GM18511 (cell line): ENCODE results near the gene MCTP1.

ENCODE experiments used
- ATAC-seq: cut with Tn5 transposase; IDR thresholded peaks from one replicate; pipeline ENCODE4 v1.9.1; 2021; ENCODE audit warnings: mild to moderate bottlenecking, moderate library complexity; ENCODE audit not compliant: unreplicated experiment

MCTP1 gene

DNA sequence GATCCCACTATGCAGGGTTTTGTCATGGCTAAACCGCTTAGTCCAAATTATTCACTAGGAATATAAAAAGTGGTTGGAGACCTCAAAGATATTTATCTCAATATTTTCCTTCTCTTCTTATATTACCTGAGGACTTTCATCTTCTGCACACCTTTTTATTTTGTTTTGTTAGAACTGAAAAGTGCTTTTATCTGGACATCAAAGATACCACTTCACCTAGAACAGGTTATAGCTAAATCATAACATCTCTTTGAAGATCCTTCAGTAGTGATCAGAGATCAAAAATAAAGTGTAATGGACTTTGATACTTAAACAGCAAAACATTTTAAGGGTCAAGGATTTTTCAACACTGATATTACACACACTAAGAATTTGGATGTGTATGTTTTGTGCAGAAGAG, 160.2 kb downstream of the MCTP1 start:
- ATAC-seq: no peak

GRCh38 chr5:95124101-95124500, 160.8 kb downstream of the MCTP1 start:
- no peak for ATAC-seq

GRCh38 chr5:95114902-95115301, 170.0 kb downstream of the MCTP1 start:
- ATAC-seq: no peak

- ATAC-seq: no peak
These were observed 170.6 kb downstream of the MCTP1 start for GRCh38 chr5:95114305-95114704.

- no peak for ATAC-seq
These were observed 171.4 kb downstream of the MCTP1 start for GRCh38 chr5:95113489-95113888.

- no peak for ATAC-seq
These were observed 173.8 kb downstream of the MCTP1 start for GRCh38 chr5:95111141-95111540.

DNA sequence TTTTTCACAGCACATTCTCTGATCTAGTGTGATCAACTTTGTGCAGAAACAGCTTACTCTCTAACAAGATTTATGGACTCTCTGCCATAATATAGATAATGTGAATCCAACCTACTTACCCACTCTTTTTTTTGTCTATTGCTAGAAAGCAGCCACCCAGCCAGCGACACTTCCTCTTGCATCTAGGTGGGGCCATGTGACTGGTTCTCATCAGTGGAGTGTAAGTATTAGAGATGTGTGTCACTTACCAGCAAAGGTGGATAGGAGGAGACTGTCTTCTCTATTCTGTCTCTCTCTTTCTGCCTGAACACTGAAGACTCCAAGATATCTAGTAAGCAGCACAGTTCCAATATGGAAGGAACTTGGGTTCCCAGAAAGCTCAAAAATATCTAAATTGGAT, 174.8 kb downstream of the MCTP1 start:
- no peak for ATAC-seq

DNA sequence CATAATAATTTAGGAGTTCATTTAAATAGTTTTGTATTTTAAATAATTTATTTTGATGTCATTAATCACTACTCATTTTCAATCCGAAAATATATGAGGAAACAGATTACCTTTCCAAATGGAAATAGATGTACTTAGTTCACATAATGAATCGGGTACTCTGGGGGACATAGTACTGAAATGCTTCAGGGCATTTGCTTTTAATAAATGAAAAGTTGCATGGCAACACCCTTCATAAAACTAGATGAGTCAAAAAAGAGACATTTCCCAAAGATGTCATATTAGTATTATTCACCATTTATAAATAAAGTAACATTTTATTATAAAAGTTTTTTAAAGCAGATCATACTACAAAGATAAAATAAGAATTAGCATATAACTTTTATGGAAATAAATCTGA, 177.8 kb downstream of the MCTP1 start:
- ATAC-seq: no peak

GRCh38 chr5:95105638-95106037, 179.3 kb downstream of the MCTP1 start:
- ATAC-seq: no peak

- peak; percentile 97 for ATAC-seq
These were observed 182.2 kb downstream of the MCTP1 start for GRCh38 chr5:95102687-95103086.

GRCh38 chr5:95102080-95102479, 182.8 kb downstream of the MCTP1 start:
- peak; percentile 38 for ATAC-seq

- no peak for ATAC-seq
These were observed 184.3 kb downstream of the MCTP1 start for GRCh38 chr5:95100551-95100950.

- ATAC-seq: no peak
These were observed 186.9 kb downstream of the MCTP1 start for GRCh38 chr5:95098012-95098411.

GRCh38 chr5:95093211-95093610, 191.7 kb downstream of the MCTP1 start:
- ATAC-seq: no peak

- ATAC-seq: no peak
These were observed 194.1 kb downstream of the MCTP1 start for GRCh38 chr5:95090774-95091173.

- ATAC-seq: peak; percentile 85
These were observed 197.0 kb downstream of the MCTP1 start for GRCh38 chr5:95087816-95088317.

DNA sequence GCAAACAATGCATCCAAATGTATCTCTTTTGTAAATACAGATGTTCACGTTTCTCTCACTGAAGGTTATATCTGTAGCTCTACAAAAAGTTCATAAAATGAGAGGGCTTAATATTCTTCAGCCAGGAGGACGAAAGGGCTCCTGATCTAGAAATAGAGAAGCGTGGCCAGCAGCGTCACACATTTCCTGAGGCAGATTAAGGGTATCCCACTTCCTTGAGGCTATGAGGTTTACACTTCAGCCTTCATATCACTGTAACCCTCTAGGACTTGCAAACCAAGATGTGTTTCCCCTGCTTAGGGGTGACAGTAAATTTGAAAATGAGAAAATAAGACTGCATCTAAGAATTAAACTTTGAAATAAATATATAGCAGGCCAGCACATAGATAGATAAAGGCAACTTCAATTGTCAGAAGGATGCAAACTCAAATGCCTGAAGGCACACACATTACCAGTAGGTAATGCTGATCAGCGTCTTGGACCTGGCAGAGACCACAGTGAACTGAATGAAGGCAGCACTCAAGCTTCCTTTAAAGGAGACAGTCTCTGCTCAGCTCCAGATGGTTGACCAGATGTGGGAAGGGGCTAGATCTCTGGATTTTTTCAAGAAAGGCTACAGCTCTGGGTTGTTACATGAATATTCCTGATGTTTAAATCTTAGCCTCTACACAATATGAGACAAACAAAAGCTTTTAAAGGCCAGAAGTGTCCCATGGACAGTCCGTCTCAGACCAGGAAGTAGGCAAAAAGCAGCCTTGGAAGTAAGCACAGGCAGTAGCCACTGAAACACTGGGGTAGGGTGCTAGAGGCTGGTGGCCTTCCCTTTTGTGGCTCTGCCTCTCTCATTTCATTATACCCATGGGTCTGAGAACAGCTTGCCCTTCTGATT, 197.7 kb downstream of the MCTP1 start:
- ATAC-seq: peak; percentile 56

GRCh38 chr5:95084757-95085156, 200.1 kb downstream of the MCTP1 start:
- ATAC-seq: no peak

DNA sequence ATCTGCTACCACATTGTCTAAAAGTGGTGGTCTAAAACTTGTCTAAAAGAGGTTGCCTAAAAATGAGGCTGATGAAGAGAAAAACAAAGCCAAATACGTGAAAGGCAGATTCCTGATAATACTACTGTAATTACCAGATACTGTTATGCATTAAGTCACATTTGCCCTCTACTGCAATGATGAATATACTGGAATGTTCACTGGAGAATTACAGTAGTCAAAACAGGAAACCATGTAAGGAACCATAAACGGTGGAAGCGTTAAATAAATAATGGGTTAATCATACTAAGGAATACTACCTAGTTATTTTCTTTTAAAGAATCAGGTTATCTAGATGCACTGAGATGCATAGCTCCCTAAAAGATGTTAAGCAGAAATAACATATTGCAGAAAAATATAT, 201.3 kb downstream of the MCTP1 start:
- ATAC-seq: no peak

GRCh38 chr5:95081982-95082381, 202.9 kb downstream of the MCTP1 start:
- ATAC-seq: peak; percentile 8

DNA sequence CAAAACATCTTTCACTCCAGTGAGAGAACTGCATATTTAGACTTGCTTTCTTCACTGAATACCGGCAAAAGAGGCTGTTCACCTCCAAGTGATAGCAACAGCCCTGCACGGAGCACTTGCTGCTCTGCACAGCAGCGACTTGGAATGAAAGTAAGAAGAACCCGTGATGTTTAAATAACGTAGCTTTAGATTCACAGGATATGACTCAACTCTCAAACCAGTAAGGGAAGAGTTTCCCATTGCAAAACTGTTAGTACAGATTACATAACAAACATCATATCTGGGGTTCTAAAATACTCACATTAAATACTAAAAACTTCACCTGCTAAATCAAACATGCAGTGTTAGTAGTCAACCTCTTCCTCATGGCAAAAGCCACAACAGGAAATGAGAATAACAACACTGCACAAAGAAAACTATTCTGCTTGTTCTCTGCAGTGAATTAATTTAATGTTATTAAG, 203.4 kb downstream of the MCTP1 start:
- ATAC-seq: peak; percentile 88

GRCh38 chr5:95080441-95080840, 204.5 kb downstream of the MCTP1 start:
- ATAC-seq: no peak
